Measurements from ENCODE around the gene APOO. TPM values are rescaled to one million over a fixed set of nuclear protein-coding genes. Genes with fewer than 3 reads are reported as not detected.
"Not testable (repeated sequence)": the region's sequence is repeated elsewhere in the genome, so short reads cannot be mapped to it uniquely, and the experiment has no call there.

Gene APOO
- polyA plus RNA-seq, 4 donors: 35.3 to 43.1 (median 40.8) TPM

GRCh38 chrX:23907111-23907497 lies 634 bp downstream of the APOO start:
- DNase-seq (ENCODE audit: low read depth in 4 of 4, low spot score in 3 of 4): no peak

- no peak for DNase-seq (ENCODE audit: low read depth in 4 of 4, low spot score in 3 of 4)
Observed at GRCh38 chrX:23904096-23904495, 3.6 kb downstream of the APOO start.

GRCh38 chrX:23902419-23902818 lies 5.3 kb downstream of the APOO start:
- DNase-seq (ENCODE audit: low read depth in 4 of 4, low spot score in 3 of 4): no peak

GRCh38 chrX:23901805-23902204 lies 5.9 kb downstream of the APOO start:
- peak in 2 of 4 donors; percentile 46 to 57 for DNase-seq (ENCODE audit: low read depth in 4 of 4, low spot score in 3 of 4)

GRCh38 chrX:23901060-23901459 lies 6.7 kb downstream of the APOO start:
- no peak for DNase-seq (ENCODE audit: low read depth in 4 of 4, low spot score in 3 of 4)

- no peak for DNase-seq (ENCODE audit: low read depth in 4 of 4, low spot score in 3 of 4)
Observed at GRCh38 chrX:23900220-23900797, 7.4 kb downstream of the APOO start.

- no peak for DNase-seq (ENCODE audit: low read depth in 4 of 4, low spot score in 3 of 4)
Observed at GRCh38 chrX:23898412-23898959, 9.3 kb downstream of the APOO start.

GRCh38 chrX:23896981-23897380 lies 10.8 kb downstream of the APOO start:
- DNase-seq (ENCODE audit: low read depth in 4 of 4, low spot score in 3 of 4): no peak

GRCh38 chrX:23896539-23896938 lies 11.2 kb downstream of the APOO start:
- not testable (repeated sequence) for DNase-seq (ENCODE audit: low read depth in 4 of 4, low spot score in 3 of 4)

GRCh38 chrX:23894993-23895392 lies 12.7 kb downstream of the APOO start:
- not testable (repeated sequence) for DNase-seq (ENCODE audit: low read depth in 4 of 4, low spot score in 3 of 4)

GRCh38 chrX:23890933-23891332 lies 16.8 kb downstream of the APOO start:
- no peak for DNase-seq (ENCODE audit: low read depth in 4 of 4, low spot score in 3 of 4)

- no peak for DNase-seq (ENCODE audit: low read depth in 4 of 4, low spot score in 3 of 4)
Observed at GRCh38 chrX:23888887-23889501, 18.7 kb downstream of the APOO start.

- DNase-seq (ENCODE audit: low read depth in 4 of 4, low spot score in 3 of 4): no peak
Observed at GRCh38 chrX:23887918-23888317, 19.8 kb downstream of the APOO start.

- no peak for DNase-seq (ENCODE audit: low read depth in 4 of 4, low spot score in 3 of 4)
Observed at GRCh38 chrX:23887451-23887850, 20.3 kb downstream of the APOO start.

GRCh38 chrX:23885803-23886202 lies 21.9 kb downstream of the APOO start:
- DNase-seq (ENCODE audit: low read depth in 4 of 4, low spot score in 3 of 4): no peak

GRCh38 chrX:23884427-23885024 lies 23.2 kb downstream of the APOO start:
- no peak for DNase-seq (ENCODE audit: low read depth in 4 of 4, low spot score in 3 of 4)

GRCh38 chrX:23883737-23884354 lies 23.9 kb downstream of the APOO start:
- DNase-seq (ENCODE audit: low read depth in 4 of 4, low spot score in 3 of 4): no peak

- no peak for DNase-seq (ENCODE audit: low read depth in 4 of 4, low spot score in 3 of 4)
Observed at GRCh38 chrX:23879380-23880090, 28.2 kb downstream of the APOO start.

- DNase-seq (ENCODE audit: low read depth in 4 of 4, low spot score in 3 of 4): no peak
Observed at GRCh38 chrX:23871905-23872546, 35.7 kb downstream of the APOO start.

- DNase-seq (ENCODE audit: low read depth in 4 of 4, low spot score in 3 of 4): no peak
Observed at GRCh38 chrX:23870041-23870440, 37.7 kb downstream of the APOO start.
